ENCODE measurements around the gene HK2.

HK2 gene

DNA sequence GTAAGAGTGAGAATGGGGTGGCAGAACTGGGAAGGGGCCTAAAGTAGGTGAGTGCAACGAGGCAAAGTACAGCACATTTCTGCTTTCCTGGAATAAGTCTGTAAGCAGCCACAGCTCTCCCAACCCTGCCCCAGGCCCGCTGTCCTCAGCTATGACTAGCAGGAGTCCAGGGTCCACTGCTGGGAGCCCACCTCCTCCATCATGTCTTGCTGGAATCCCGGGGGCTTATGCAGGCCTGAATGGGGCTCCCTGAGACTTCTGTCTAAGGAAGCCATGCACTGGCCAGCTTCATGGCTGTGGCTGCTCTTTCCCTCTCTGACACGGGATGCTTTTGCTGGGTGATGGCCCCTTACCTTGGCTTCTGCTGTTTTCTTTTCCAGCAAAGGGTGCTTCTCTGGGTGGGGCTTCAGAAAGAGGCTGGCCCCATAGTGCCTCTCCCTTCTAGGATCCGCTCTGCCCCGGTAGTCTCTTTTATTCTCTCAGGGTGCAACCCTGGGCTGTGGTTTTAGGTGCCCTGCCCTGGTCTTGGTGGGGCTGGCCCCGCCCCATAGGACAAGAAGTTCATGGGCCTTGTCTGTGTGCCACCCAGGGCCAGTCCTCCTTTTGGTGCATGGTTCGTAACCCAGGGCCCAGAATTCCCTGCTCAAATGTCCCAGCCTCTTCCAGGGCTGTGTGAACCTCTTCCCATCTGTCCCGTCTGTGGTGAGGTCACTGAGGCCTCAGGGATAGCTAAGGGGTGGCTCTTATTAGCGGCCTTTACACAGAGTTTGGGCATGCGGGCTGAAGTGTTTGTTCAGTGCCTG, 90.7 kb downstream of the HK2 start:
- no peak for DNase-seq (ENCODE audit: low read depth in 1 of 2, low spot score in 1 of 2)

DNA sequence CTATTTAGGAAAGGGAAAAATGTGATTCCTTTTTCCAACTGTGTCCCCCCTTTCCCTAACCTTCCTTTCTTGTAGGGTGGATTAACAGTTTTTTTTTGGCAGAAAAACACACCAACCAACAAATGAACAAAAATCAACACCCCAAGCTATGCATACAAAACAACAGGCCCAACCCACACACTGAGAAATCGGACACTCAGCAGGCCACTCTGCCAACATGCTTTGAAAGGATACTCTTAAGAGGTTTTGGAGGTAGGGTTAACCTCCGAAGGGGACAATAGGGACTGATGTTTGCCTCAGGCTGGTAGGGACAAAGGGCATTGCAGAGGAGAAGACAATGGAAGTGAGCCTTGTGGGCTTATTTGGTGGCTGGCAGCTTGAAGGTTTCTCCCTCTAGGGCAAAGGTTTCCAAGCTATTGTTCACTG, 91.4 kb downstream of the HK2 start:
- no peaks in the 10 kb centered on the region for H3K27me3 ChIP-seq (ENCODE audit: insufficient read depth, poor library complexity, severe bottlenecking)
- TF ChIP-seq, protein P1, sequence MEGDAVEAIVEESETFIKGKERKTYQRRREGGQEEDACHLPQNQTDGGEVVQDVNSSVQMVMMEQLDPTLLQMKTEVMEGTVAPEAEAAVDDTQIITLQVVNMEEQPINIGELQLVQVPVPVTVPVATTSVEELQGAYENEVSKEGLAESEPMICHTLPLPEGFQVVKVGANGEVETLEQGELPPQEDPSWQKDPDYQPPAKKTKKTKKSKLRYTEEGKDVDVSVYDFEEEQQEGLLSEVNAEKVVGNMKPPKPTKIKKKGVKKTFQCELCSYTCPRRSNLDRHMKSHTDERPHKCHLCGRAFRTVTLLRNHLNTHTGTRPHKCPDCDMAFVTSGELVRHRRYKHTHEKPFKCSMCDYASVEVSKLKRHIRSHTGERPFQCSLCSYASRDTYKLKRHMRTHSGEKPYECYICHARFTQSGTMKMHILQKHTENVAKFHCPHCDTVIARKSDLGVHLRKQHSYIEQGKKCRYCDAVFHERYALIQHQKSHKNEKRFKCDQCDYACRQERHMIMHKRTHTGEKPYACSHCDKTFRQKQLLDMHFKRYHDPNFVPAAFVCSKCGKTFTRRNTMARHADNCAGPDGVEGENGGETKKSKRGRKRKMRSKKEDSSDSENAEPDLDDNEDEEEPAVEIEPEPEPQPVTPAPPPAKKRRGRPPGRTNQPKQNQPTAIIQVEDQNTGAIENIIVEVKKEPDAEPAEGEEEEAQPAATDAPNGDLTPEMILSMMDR (IDR thresholded peaks at IDR 0.05; ENCODE audit: insufficient read depth, low read length): no peak
- TF ChIP-seq POLR2AphosphoS5 (IDR thresholded peaks at IDR 0.05; ENCODE audit: low read depth) (no peak), SPI1 (IDR thresholded peaks at IDR 0.05; ENCODE audit: borderline replicate concordance, low read depth) (no peak), GABPA (IDR thresholded peaks at IDR 0.05; ENCODE audit: low read depth) (no peak)
- TF ChIP-seq, protein P2, sequence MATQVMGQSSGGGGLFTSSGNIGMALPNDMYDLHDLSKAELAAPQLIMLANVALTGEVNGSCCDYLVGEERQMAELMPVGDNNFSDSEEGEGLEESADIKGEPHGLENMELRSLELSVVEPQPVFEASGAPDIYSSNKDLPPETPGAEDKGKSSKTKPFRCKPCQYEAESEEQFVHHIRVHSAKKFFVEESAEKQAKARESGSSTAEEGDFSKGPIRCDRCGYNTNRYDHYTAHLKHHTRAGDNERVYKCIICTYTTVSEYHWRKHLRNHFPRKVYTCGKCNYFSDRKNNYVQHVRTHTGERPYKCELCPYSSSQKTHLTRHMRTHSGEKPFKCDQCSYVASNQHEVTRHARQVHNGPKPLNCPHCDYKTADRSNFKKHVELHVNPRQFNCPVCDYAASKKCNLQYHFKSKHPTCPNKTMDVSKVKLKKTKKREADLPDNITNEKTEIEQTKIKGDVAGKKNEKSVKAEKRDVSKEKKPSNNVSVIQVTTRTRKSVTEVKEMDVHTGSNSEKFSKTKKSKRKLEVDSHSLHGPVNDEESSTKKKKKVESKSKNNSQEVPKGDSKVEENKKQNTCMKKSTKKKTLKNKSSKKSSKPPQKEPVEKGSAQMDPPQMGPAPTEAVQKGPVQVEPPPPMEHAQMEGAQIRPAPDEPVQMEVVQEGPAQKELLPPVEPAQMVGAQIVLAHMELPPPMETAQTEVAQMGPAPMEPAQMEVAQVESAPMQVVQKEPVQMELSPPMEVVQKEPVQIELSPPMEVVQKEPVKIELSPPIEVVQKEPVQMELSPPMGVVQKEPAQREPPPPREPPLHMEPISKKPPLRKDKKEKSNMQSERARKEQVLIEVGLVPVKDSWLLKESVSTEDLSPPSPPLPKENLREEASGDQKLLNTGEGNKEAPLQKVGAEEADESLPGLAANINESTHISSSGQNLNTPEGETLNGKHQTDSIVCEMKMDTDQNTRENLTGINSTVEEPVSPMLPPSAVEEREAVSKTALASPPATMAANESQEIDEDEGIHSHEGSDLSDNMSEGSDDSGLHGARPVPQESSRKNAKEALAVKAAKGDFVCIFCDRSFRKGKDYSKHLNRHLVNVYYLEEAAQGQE (IDR thresholded peaks at IDR 0.05; ENCODE audit: insufficient replicate concordance, low read depth): no peak
- H3K27ac ChIP-seq (replicated peaks): no peak overlapping the region
- H3K4me3 ChIP-seq (replicated peaks; ENCODE audit: insufficient read depth, low read length): no peak overlapping the region
- DNase-seq (ENCODE audit: low read depth in 1 of 2, low spot score in 1 of 2): no peak

More for the DNA sequence above, 90.7 kb downstream of the HK2 start:
- Histone ChIP-seq H3K27ac (replicated peaks) (no peak overlapping the region), H3K4me3 (replicated peaks; ENCODE audit: insufficient read depth, low read length) (no peak overlapping the region), H3K27me3 (ENCODE audit: insufficient read depth, poor library complexity, severe bottlenecking) (no peaks in the 10 kb centered on the region)
- TF ChIP-seq, protein P1 (IDR thresholded peaks at IDR 0.05; ENCODE audit: insufficient read depth, low read length): no peak

DNA sequence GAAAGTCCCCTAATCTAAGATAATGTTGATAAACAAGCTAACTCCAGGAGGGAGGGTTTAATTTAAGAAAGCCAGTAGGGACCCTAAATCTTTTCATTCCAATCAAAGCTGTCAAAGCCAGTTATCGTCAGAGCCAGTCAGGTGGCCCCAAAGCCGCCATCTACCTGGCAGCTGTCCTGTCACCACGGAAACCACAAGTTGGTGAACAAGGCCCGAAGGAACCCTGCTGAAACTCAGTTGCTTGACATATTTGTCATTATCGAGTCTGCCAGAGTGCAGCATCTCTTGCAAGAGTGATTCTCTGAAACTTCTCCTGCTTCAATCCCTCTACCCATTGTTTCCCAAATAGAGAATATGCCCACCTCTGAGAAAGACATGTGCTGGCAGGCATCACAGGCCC, 93.7 kb downstream of the HK2 start:
- H3K27ac ChIP-seq (replicated peaks): no peak overlapping the region
- DNase-seq (ENCODE audit: low read depth in 1 of 2, low spot score in 1 of 2): no peak
- TF ChIP-seq SPI1 (IDR thresholded peaks at IDR 0.05; ENCODE audit: borderline replicate concordance, low read depth) (no peak), GABPA (IDR thresholded peaks at IDR 0.05; ENCODE audit: low read depth) (no peak), POLR2AphosphoS5 (IDR thresholded peaks at IDR 0.05; ENCODE audit: low read depth) (no peak)
- TF ChIP-seq, protein P2 (IDR thresholded peaks at IDR 0.05; ENCODE audit: insufficient replicate concordance, low read depth): no peak
- TF ChIP-seq, protein P1 (IDR thresholded peaks at IDR 0.05; ENCODE audit: insufficient read depth, low read length): no peak
- no peaks in the 10 kb centered on the region for H3K27me3 ChIP-seq (ENCODE audit: insufficient read depth, poor library complexity, severe bottlenecking)
- no peak overlapping the region for H3K4me3 ChIP-seq (replicated peaks; ENCODE audit: insufficient read depth, low read length)
